GM18868 (cell line): ENCODE data around the gene POLD3.

Source experiments
- ATAC-seq: cut with Tn5 transposase; IDR thresholded peaks from one replicate; pipeline ENCODE4 v1.9.1; 2021; ENCODE audit warnings: mild to moderate bottlenecking, moderate library complexity; ENCODE audit not compliant: unreplicated experiment

The POLD3 gene

DNA sequence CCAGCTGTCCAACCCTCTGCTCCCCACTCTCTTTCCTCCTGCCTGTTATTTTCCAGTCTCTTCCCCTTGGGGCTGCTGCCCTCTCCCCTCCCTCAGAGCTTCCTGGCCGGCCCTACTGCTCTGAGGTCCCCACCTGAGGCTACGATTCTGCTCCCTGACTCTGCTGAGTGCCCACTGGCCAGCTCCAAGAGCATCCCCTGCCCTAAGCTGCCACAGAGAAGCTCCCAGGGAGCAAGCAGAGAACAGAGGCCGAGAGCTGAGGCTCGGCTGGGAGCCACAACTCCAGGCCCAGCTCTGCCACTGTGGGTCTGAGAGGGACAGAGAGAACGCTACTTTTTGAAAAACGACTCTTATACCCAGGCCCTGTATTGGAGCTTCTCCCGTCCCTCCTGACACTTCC lies 77.8 kb downstream of the POLD3 start:
- ATAC-seq, result no peak

DNA sequence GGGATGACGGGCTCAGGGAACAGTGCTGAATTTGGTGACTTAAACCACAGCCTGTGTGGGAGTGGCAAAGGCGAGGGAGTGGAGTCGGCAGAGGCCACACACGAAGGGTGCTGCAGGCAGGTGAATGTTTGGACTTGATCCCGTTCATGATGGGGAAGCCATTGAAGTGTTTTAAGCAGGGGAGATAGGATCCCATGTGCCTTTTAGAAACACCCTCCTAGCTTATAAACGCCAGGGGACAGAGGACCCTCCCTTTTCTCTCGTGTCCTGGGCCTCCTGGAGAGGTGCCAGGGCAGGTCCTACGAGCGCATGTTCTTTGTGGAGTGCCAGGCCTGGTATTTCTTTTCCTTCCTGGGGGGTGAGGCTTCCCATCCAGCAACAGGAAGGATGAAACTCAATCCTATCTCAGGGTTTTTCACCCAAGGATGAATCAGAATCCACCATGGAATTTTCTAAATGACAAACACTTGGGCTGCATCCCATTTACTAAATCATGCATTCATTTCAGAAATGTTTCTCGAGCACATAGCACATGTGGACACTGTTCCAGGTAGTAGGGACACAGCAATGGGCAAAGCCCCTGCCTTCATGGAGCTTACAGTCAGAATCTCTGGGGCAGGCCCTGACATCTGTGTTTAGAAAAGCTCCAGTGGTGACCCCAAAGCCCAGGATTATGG lies 79.3 kb downstream of the POLD3 start:
- ATAC-seq, result no peak

DNA sequence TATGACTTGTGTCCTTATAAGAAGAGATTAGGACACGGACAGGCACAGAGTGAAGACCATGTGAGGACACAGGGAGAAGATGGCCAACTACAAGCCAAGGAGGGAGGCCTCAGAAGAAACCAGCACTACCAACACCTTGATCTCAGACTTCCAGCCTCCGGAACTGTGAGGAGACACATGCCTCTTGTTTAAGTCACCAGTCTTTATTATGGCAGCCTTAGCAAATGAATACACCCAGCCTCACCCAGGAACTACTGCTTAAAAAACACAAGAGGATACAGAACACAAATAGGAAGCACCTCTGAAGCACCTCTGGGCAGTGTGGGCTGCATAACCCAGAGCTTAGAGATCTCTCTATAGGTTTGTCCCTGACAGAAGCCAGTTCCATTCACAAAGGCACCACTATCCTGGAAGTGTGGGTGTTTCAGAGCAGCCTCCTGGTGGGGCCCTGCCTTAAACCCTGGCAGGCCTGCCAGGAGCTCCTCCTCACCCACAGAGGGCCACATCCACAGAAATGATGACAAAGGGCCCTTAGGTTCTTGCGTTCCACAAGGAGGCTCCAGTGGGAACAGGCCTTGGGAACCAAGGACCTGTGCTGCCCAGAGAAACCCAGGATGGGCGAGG lies 80.1 kb downstream of the POLD3 start:
- no peak for ATAC-seq

DNA sequence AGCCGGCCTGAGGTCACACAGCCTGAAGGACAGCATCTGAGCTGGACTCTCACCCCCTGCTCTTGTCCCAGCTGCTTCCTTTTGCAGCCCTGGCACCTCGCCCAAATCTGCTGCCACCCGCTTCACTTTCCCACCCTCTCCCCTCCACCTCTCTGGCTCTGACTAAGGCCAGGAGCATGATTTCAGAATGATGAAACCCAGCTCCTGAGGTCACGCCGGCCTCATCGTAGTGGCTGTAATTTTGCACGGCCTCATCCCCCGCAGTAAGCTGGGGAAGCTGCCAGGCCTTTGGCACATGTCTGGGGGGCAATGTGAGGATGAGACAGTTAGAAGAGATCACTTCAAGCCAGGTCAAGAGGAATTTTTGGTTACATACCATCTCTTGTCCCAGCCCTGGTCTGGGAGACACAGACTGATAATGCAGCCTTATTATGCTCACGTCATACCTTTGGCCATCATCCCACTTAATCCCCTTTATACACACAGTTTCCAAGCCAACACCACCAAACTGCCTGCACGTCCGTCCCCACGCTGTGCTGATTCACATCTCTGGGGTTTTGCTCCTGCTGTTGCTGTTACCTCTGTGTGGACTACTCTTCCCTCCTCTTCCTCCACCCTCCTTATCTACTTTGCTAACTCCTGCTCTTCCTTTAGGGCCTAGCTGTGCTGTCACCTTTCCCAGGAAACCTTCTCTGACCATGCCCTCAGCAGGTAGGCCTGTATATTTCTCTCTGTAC lies 80.7 kb downstream of the POLD3 start:
- no peak for ATAC-seq

DNA sequence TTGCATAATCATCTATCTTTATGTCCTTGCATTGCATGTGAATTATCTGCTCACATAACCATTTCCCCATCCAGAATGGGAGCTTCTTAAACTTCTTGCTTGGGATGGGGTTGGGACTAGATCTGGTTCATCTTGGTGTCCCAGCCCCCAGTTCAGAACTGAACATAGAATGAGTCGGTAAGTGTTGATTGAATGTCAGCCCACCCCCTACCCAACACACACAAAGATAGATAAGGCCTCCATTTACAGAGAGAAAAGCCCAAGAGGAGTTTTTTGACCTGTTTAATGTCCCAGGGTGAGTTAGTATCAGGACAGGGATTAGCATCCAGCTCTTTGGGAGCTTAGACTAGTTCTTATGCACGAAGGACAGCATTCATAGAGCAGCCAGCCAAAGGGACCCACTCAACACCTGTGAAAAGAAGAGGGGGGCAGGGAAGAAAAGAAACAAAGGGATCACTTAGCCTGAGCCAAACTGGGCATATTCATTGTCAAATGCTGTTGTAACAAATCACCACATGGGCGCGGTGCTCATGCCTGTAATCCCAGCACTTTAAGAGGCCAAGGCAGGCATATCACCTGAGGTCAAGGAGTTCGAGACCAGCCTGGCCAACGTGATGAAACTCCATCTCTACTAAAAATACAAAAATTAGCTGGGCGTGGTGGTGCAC lies 81.4 kb downstream of the POLD3 start:
- ATAC-seq, result no peak

DNA sequence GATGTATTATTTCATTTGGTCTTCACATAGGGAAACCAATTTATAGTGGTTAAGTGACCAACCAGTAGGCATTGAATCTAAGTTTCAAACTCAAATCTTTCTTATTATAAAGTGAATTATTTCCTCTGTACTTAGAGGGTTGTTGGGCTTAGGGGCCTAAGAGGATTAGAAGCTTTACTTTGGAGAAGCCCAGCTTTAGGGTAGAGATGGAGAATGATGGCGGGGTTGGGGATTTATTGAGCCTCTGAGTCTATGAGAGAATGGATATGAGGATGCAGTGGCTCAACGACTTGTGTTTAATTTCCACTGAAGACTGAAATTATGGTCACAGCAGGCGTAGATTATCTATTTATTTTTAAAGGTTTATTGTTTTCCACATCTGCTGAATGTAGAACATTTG lies 83.4 kb downstream of the POLD3 start:
- no peak for ATAC-seq

DNA sequence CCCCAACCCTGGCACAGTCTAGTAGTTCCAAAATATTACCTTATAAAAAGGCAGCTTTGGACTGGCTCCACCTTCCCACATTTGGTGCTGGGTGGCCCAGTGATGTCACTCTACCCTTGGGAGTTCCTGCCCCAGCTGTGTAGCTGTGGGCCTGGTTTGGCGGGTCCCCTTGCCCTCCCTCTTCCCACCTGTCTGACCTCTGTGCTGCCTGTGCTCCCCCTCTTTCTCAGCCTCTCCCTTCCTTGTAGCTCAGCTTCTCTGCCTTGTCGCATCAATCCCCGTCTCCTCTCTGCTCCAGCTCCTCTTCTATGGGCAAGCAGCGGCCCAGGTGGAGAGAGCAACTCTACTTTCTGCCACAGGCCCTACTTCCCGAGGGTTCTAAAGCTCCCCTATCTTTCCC lies 84.2 kb downstream of the POLD3 start:
- ATAC-seq, result no peak

DNA sequence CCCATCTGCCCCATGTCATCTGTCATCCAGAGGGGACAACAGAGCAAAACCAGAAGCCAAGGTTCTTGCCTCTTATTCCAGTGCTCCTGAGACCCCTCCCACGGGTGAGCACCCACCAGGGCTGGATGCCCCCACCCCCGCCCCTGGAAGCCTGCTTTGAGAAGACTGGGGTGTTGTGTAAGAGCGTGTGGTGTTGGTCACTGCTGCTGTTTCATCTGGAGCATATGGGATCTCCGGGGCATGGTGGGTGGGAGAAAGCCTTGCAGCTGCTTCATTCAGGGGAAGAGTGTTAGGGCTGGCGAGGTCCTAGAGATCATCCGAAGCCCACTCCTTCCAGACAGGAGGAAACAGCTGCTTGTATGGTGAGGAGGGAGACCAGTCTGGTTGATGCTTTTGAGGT lies 84.7 kb downstream of the POLD3 start:
- ATAC-seq, result no peak

DNA sequence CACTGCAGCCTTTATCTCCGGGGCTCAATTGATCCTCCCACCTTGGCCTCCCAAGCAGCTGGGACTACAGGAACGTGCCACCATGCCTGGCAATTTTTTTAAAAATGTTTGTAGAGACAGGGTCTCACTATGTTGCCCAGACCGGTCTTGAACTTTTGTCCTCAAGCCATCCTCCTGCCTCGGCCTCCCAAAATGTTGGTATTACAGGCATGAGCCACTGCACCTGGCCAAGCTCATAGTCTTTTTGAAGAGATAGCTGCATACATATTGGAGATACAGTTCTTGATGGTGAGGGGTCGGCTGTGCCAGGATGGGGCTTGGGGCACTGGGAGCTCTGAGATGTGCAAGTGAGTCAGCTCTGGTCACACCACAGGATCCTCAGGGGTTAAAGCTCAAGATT lies 85.7 kb downstream of the POLD3 start:
- no peak for ATAC-seq

DNA sequence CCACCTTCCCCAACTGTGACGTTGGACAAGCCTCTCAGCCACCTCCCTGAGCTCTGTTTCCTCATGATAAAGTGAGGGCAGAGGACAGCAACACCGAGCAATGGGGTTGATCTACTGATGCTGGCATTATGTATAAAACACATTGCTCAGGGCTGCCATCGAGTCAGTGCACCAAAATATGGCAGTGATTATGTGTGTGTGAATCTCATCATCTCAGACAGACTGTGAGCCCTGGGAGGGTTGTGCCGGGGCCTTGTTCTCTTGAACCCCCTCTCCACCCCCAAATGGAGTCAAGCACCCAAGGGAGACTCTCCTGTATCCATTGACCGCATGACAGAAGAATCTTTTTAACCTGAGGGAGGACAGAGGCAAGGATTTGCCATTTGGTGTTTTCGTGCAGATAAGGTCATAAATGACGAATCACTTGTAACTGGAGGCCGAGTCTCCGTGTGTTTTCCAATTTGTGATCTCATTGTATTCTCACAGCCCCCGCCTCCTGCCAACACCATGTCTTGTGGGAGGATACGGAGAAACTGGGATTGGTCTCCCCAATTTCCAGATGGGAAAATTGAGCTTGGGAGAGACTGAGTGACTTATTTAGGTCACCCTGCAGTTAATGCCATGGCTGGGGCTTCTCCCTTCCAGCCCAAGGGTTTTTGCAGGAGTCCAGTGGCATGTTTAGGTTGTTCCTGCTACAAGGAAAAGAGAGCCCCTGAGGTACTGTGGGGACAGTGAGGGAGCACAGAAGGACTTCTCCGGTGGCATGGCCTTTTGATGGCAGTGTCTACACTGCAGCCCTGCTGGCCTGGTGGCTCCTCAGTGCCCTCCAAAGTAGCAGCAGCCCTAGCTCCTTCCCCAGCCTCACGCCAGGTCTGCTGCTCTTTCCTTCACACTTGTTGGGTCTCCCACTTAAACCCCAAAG lies 86.5 kb downstream of the POLD3 start:
- ATAC-seq, result no peak

DNA sequence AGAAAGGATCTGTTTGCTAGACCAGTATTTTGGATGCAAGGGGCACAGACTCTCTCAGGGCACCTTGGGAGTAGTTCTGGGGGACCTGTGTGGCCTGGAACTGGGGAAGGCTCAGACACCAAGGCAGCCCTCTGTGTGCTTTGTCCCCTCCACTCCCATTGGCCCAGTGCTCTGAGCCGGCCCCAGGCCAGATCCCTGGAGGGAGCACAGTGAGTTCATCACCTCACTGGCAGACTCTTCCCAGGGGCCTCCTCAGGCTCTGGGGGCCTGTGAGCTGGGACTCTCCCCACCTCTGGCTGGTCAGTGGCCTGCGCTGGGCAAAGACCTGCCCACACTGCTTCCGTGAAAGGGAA lies 87.1 kb downstream of the POLD3 start:
- no peak for ATAC-seq

DNA sequence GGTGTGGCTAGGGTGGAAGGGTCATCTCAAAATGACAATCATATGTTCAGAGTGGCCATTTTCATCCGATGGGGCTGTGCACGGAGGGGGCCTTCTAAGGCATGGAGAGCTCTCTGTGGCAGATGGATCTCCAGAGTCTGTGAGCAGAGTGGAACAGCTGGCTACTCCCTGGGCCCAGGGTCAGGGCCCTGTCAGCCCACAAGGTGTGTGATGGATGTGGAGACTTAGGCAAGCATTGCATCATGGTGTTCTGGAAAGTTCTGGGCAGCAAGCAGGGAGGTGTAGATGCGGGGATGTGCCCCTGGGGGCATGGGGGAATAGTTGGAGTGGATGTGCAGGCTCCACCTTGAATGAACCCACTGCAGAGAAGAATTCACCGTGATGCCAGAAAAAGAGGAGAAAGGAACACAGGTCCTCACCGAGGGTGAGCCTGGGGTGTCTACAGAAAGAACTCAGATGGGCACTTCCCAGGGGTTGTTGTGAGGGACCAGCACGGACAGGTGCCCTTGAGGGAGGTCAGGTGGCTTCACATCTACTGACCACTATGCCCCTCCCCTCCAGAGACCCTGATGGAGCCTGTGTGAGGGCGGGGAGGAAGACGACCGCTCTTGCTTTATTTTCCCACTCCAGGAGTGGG lies 87.8 kb downstream of the POLD3 start:
- no peak for ATAC-seq

DNA sequence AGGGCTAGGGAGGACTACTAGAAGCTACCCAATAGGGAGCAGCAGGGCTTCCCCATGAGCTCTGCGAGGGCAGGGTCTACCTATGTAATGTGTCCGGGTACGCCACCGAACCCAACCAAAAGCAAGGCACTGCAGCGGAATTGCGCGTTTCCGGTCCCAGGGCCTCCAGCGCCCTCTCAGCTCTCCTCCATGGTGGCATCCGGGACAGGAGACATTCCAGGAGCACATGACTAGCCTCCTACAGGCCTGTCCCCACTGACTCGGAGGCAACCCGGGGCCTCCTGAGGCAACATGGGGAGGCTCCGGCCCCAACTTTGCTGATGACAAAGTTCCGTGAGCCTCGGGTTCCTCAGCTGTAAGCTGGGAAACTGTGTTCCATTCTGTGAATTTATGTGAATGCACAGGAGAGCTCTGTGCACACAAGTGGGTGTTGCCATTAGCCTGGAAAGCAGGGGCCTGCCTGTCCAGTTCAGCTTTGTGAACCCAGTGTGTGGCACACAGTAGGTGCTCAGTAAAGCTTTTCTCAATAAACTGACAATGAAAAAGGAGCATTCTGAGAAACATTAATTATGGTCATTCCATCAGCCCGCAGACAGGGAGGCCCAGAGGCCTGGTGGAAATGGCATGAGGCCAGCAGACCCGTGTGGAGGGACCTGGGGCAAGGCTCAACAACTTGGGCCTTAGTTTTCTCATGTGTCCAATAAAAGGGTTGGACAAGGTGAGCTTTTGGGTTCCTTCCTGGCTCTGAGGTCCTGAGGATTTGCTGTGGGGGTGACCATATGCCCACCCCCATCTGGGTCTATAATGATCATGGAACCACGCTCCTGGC lies 88.5 kb downstream of the POLD3 start:
- ATAC-seq, result no peak

DNA sequence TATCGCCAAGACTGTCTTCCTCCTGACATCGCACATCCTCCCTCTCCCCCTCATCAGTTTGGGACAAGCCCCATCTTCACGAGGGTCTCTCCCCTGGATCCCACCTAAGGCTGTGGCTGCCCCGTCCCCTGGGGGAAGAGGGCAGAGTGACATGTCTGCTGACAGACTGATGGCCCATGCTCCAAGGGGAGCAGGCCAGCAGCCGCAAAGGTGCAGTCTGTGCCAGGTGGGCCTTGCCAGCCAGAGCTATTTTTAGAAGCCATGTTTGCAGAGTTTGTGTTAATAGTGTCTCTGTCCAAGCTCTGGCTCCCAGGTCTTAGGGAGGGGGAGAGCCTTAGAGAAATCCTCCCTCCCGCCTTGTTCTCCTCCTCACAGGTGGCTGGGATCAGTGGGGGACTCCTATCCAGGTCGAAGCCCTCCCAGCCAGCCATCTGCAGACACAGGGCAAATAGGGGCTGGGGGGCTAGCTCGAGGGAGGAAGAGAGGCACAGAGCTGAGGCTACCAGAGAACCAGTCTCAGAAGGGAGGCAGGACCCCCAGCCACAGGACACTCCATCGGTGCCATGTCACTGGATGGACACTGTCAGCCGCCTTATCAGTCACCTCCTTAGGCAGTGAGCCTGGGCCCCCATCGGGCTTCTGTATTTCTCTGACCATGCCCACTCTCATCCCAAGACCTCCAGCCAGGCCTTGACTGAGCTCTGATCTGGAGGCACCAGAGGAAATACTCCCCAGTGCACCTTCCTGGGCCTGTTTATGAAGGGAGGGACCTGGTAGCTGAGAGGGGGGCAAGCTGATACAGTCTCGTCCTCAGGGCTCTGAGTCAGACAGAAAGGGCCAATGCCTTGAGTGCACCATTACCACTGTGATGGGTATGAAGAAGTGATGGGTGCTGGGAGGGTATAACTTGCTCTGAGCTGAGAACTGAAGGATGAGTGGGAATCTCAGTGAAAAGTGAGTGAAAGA lies 89.6 kb downstream of the POLD3 start:
- ATAC-seq, result no peak

DNA sequence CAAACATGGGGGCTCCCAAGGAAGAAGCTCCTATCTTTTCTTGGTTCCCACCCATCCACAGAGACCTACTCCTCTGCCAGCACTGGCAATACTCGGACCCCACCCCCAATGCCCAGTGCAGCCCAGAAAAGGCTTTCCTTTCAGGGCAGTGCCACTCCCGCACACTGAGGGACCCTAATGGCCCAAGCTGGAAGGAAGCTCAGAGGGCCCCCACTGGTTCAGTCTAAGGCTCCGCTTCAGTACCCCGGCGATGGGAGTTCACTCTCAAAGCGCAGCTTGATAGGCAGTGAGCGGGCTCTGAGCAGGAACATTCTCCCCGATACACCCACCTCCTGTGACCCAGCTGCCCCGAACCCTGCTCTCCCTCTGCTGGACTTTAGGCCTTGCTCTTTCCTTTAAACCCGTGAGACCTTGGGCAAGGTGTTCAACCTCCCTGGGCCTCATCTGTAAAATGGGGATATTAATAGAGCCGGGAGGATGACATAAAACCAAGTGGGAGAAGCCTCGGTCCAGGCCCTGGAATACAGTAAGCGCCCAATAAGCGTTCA lies 90.4 kb downstream of the POLD3 start:
- no peak for ATAC-seq

DNA sequence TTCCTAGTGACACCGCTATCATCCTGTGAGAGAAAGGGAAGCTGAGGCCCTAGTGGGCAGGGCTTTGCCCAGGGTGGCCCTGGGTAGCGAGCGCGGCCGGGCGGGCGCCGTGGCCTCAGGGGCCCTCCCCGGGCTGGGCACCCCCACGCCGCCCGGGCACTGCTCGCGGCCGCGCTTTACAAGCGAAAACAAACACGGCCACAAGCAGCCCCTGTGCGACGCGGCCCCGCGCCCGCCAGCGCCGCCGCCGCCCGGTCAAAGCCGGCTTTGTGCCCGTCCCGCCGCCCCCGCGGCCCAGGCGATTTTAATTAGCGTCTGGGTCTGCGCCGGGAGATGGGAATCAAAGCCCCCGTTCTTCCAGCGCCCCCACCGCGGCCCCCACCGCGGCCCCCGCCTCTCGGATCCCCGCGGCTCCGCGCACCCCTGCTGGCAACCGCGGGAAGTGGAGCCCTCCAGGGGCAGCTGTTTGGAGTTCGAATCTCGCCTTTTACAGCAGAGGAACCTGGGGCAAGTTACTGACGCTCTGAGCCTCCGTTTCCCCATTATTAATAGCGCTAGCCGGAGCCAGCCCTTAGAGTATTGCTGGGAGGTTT lies 91.0 kb downstream of the POLD3 start:
- no peak for ATAC-seq

DNA sequence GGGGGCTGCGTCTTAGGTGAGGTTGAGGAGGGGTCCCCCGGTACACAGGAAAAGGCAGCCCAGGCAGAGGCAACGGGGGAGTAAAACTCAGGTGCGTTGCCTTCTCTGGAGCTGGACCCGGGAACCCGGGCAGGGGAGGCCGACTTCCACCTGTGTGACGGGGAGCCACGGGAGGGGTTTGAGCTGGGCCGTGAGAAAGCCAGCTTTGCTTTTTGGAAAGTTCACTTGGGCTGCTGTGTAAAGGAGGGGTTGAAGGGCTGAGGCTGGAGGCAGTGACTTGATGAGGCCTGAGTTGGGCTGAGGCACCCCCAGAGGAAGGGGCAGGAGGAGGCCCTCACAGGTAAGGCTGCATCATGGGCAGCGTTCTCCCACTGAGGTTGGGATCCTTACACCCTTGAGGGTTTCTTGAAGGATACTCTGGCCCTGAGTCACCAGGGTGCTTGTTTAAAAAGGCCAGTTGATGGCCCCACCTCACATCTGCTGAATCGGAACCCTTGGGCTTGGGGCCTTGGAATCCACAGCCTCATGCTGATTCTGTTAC lies 91.6 kb downstream of the POLD3 start:
- ATAC-seq, result no peak
